GM12878 (cell line): Measurements from ENCODE around the gene MCTS1. TPM values are rescaled to one million over a fixed set of nuclear protein-coding genes. Genes with fewer than 3 reads are reported as not detected.

Source experiments
- ATAC-seq: fragments of 200-7000 bp; cut with Tn5 transposase; 3 replicates; pipeline ENCODE4 v1.9.1; 2020; ENCODE audit warnings: mild to moderate bottlenecking, moderate library complexity
- BruUV-seq: library from RNA; stranded (reverse); fragments of 400-500 nt; replicated peaks from 2 replicates; lab custom pipeline; 2021; lab: Mats Ljungman, UMichigan
- CTCF ChIA-PET: fragments of 300-600 bp; sonication (Branson Sonifier 250); formaldehyde crosslinking; extraction: SDS; loops from one replicate; lab custom pipeline; 2021; ENCODE audit warnings: inconsistent platforms; lab: Yijun Ruan, JAX
- POLR2A ChIA-PET: fragments of 350-600 bp; formaldehyde crosslinking; extraction: SDS; loops from one replicate; lab custom pipeline; 2021; ENCODE audit warnings: inconsistent platforms; lab: Charles Lee
- RAD21 ChIA-PET: fragments of 300-600 bp; sonication (Branson Sonifier 250); formaldehyde crosslinking; loops from one replicate; lab custom pipeline; 2023; ENCODE audit warnings: antibody characterized with exemption; ENCODE audit not compliant: unreplicated experiment; lab: Charles Lee
- SMC1A ChIA-PET: fragments of 300-600 bp; sonication (Branson Sonifier 250); formaldehyde crosslinking; loops from one replicate; lab custom pipeline; 2023; ENCODE audit not compliant: unreplicated experiment, uncharacterized antibody; lab: Charles Lee
- DNase-seq: peaks from one replicate; pipeline ENCODE4 v3.0.0-alpha.2; 2011; ENCODE audit warnings: low read depth, low spot score
- FAIRE-seq: peaks from 3 replicates; lab custom pipeline; 2011; peaks lifted over from hg19 to GRCh38; lab: Jason Lieb, UNC
- H2AFZ ChIP-seq: 2 replicates; pipeline ENCODE4 v1.6.0; 2011; ENCODE audit warnings: low read depth, low read length, control low read depth; ENCODE audit not compliant: control insufficient read depth
- H3K27ac ChIP-seq: 2 replicates; pipeline ENCODE4 v1.5.1; 2011; ENCODE audit warnings: control low read depth; ENCODE audit not compliant: control insufficient read depth, insufficient read depth
- H3K27me3 ChIP-seq, 2 experiments: replicated peaks in 1 of 2; 2 replicates each; pipeline versions ENCODE4 v1.6.0 to v1.6.1; 2011; ENCODE audit warnings: low read length in 1 of 2; ENCODE audit not compliant: control insufficient read depth in 2 of 2, insufficient read depth in 2 of 2
- H3K36me3 ChIP-seq, 2 experiments: 2 replicates each; pipeline ENCODE4 v1.5.1; 2011; ENCODE audit warnings: low read length in 1 of 2; ENCODE audit not compliant: control insufficient read depth in 2 of 2, insufficient read depth in 2 of 2
- H3K4me1 ChIP-seq: 2 replicates; pipeline ENCODE4 v1.6.1; 2011; ENCODE audit warnings: mild to moderate bottlenecking, low read length, moderate library complexity, mixed read lengths; ENCODE audit not compliant: control insufficient read depth, insufficient read depth
- H3K4me2 ChIP-seq: 2 replicates; pipeline ENCODE4 v1.6.0; 2011; ENCODE audit warnings: control low read depth; ENCODE audit not compliant: control insufficient read depth, insufficient read depth
- H3K4me3 ChIP-seq: fragments of 200-600 bp; sonication (generic); 2 replicates; pipeline ENCODE4 v1.5.1; 2016
- H3K79me2 ChIP-seq: 2 replicates; pipeline ENCODE4 v1.6.0; 2011; ENCODE audit warnings: low read length; ENCODE audit not compliant: control insufficient read depth, insufficient read depth
- H3K9ac ChIP-seq: 2 replicates; pipeline ENCODE4 v1.8.0; 2011; ENCODE audit warnings: low read length, control low read depth, mixed read lengths; ENCODE audit not compliant: control insufficient read depth, insufficient read depth
- H3K9me3 ChIP-seq: replicated peaks from 3 replicates; pipeline ENCODE4 v1.5.1; 2011; ENCODE audit warnings: mild to moderate bottlenecking, low read length; ENCODE audit not compliant: control insufficient read depth, insufficient read depth
- H4K20me1 ChIP-seq: 2 replicates; pipeline ENCODE4 v1.6.0; 2011; ENCODE audit not compliant: control insufficient read depth, insufficient read depth
- CEBPB ChIP-seq, 2 experiments: fragments of 150-350 bp in 1 of 2; IDR thresholded peaks; 2 replicates each; pipeline ENCODE4 v1.6.1; 2012 to 2014; ENCODE audit warnings: low read depth in 2 of 2, low read length in 2 of 2, borderline replicate concordance in 1 of 2, inconsistent platforms in 1 of 2
- HCFC1 ChIP-seq: fragments of 150-350 bp; IDR thresholded peaks from 2 replicates; pipeline ENCODE4 v1.6.1; 2014; ENCODE audit warnings: low read length
- IKZF1 ChIP-seq: fragments of 450-650 bp; conservative IDR thresholded peaks from 2 replicates; pipeline ENCODE4 v1.6.1; 2017; ENCODE audit warnings: antibody characterized with exemption, mild to moderate bottlenecking
- IKZF2 ChIP-seq, 2 experiments: fragments of 450-650 bp; IDR thresholded peaks; 2 replicates each; pipeline ENCODE4 v1.6.1; 2017; ENCODE audit warnings: mild to moderate bottlenecking in 2 of 2, moderate library complexity in 2 of 2
- IRF3 ChIP-seq: fragments of 450-650 bp; IDR thresholded peaks from 2 replicates; pipeline ENCODE4 v1.6.1; 2014; ENCODE audit warnings: mild to moderate bottlenecking
- MEF2A ChIP-seq: IDR thresholded peaks from 2 replicates; pipeline ENCODE4 v1.6.1; 2011; ENCODE audit warnings: low read depth, mild to moderate bottlenecking, low read length, moderate library complexity; ENCODE audit not compliant: insufficient read depth
- RBBP5 ChIP-seq: fragments of 200-600 bp; sonication (generic); conservative IDR thresholded peaks from 2 replicates; pipeline ENCODE4 v1.6.1; 2016
- RELA ChIP-seq: fragments of 450-650 bp; IDR thresholded peaks from 2 replicates; pipeline ENCODE4 v1.8.0; 2014; ENCODE audit warnings: borderline replicate concordance; ENCODE audit not compliant: partially characterized antibody
- RUNX3 ChIP-seq: IDR thresholded peaks from 2 replicates; pipeline ENCODE4 v1.6.1; 2012; ENCODE audit warnings: low read length, inconsistent platforms
- TBL1XR1 ChIP-seq: IDR thresholded peaks from 2 replicates; pipeline ENCODE4 v1.6.1; 2012; ENCODE audit warnings: low read depth, low read length, improper control_type of control experiment
- TCF7 ChIP-seq: IDR thresholded peaks from 2 replicates; pipeline ENCODE4 v1.6.1; 2014; ENCODE audit warnings: antibody characterized with exemption, borderline replicate concordance
- WGBS: methylation state at CpG from one replicate; pipeline ENCODE4 v1.1.6; 2016; ENCODE audit warnings: low lambda C conversion rate; ENCODE audit not compliant: insufficient replicate concordance, insufficient coverage; ENCODE audit errors: missing lambda C conversion rate; 5-methylcytosine and 5-hydroxymethylcytosine counted together
- in situ Hi-C: fragments of 300-500 bp; cut with MboI; formaldehyde crosslinking; loops from 9 replicates; pipeline ENCODE4 v1.14.3; 2018; ENCODE audit warnings: mixed read lengths
- intact Hi-C: fragments of 100-400 bp; cut with micrococcal nuclease; formaldehyde crosslinking; loops from one replicate; pipeline ENCODE4 v1.14.2; 2022; ENCODE audit not compliant: unreplicated experiment
- polyA plus RNA-seq, 11 experiments: library from polyadenylated mRNA; depleted of rRNA in 4 of 11; unstranded in 6 of 11; stranded (reverse) in 5 of 11; fragments of >200 nt; fragmentation: Nextera tagmentation in 4 of 11; fragmentation: Illumina TruSeq in 1 of 11; extraction: Ambion mirVana in 4 of 11; extraction: Trizol in 1 of 11; gene quantifications; 1 replicate in 1 of 11; 2 replicates in 10 of 11; pipeline versions ENCODE4 v1.2.1 to v1.2.3, GENCODE V29; 2011 to 2016; ENCODE audit warnings: inconsistent platforms in 2 of 11, missing spikeins in 2 of 11, low read depth in 1 of 11
- total RNA-seq, 4 experiments: library from RNA; depleted of rRNA in 3 of 4; stranded (reverse); fragments of >200 nt in 3 of 4; fragmentation: Illumina TruSeq in 1 of 4; extraction: Trizol in 1 of 4; gene quantifications; 2 replicates each; pipeline versions ENCODE4 v1.2.1 to v1.2.3, GENCODE V29; 2013 to 2021

The MCTS1 gene
- total and polyA plus RNA-seq, 10 of the 15 experiments (the other 5 are each of a cell fraction or from before 2014, with no cell fraction given) = 59.5 to 238 (median 115) TPM

GRCh38 chrX:120568609-120569008 lies 35.3 kb upstream of the MCTS1 start:
- CTCF ChIA-PET = no interaction called here
- BruUV-seq = no TSS peak
- H3K27me3 ChIP-seq = no peaks in the 10 kb centered on the region
- SMC1A ChIA-PET = interaction anchor here (1.0 to 1.6 kb wide), 2 partner anchors 15 to 93 kb away, joined by 3 read pairs; no protein-coding TSS in a partner anchor
- H3K9me3 ChIP-seq = no peaks in the 10 kb centered on the region
- RAD21 ChIA-PET = no interaction called here
- DNase-seq (no peak), ATAC-seq (no peak), FAIRE-seq (no peak)
- intact Hi-C loops = no loop called here
- H3K27ac ChIP-seq = no peak overlapping the region
- H3K4me3 ChIP-seq = no peak overlapping the region
- no peak overlapping the region for H2AFZ ChIP-seq
- no peak overlapping the region for H3K9ac ChIP-seq
- no peak for TF ChIP-seq IKZF2 (IDR thresholded peaks at IDR 0.05)
- TF ChIP-seq MEF2A = no peak
- no peak for TF ChIP-seq CEBPB (IDR thresholded peaks at IDR 0.05; ENCODE audit: borderline replicate concordance in 1 of 2, low read depth in 2 of 2, low read length in 2 of 2)
- no peak for TF ChIP-seq RELA
- no peak for TF ChIP-seq TCF7
- TF ChIP-seq RBBP5 = no peak
- TF ChIP-seq IRF3 = no peak
- TF ChIP-seq TBL1XR1 = no peak
- TF ChIP-seq IKZF1 = no peak
- TF ChIP-seq HCFC1 = no peak
- TF ChIP-seq RUNX3 = no peak
- POLR2A ChIA-PET = no interaction called here
- WGBS = 40% methylated on average over 3 of the region's 3 CpGs
- no peaks in the 10 kb centered on the region for H3K36me3 ChIP-seq
- no peaks in the 10 kb centered on the region for H3K4me1 ChIP-seq
- no peak overlapping the region for H3K4me2 ChIP-seq
- no peaks in the 10 kb centered on the region for H4K20me1 ChIP-seq
- H3K79me2 ChIP-seq = no peaks in the 10 kb centered on the region
- in situ Hi-C loops = no loop called here
